DMS 273 treated with DMSO at 0.1 percent for 48 hours (cell line): ENCODE measurements around the gene COL8A2.
A peak's percentile ranks its signal among the peaks of the same experiment; 100 is the strongest.

ENCODE experiments used
- DNase-seq: peaks from one replicate; lab custom pipeline; 2025; lab: John Stamatoyannopoulos, UW

The COL8A2 gene

DNA sequence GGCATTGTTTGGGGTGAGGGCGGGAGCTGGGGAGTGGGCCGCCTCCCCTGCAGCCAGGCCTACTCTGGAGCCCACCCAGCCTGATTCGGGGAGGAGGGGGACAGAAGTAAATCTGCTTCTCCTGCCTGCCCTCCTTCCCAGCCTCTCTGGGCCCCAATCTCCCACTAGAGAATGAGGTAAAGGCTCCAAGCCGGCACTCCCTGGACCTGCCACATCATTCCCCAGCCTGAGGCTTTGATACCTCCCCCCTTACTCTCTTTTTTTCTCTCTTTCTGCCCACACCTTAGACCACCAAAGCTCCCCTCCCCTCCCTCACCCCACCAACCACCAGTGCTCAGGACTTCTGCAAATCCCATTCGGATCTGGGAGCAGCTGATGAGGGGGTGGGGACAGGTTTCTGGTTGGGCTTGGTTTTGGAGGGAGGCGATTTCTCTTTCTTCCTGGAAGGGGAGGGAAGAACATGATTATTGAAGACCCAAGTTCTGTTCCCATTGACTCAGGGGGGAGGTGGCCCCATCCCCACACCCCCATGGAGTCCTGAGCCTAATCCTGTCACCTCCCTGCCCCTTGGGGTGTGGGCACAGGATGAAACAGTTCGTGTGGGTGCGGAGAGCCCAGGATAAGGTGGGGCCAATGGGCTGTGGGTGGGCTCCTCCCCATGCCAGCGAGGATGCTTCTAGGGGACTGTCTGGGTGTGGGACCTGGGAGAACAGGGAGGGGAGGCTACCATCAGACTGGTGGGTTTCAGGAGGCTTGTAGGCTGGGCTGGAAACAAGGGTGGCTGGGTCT is 32.3 kb upstream of the COL8A2 start:
- DNase-seq = no peak

DNA sequence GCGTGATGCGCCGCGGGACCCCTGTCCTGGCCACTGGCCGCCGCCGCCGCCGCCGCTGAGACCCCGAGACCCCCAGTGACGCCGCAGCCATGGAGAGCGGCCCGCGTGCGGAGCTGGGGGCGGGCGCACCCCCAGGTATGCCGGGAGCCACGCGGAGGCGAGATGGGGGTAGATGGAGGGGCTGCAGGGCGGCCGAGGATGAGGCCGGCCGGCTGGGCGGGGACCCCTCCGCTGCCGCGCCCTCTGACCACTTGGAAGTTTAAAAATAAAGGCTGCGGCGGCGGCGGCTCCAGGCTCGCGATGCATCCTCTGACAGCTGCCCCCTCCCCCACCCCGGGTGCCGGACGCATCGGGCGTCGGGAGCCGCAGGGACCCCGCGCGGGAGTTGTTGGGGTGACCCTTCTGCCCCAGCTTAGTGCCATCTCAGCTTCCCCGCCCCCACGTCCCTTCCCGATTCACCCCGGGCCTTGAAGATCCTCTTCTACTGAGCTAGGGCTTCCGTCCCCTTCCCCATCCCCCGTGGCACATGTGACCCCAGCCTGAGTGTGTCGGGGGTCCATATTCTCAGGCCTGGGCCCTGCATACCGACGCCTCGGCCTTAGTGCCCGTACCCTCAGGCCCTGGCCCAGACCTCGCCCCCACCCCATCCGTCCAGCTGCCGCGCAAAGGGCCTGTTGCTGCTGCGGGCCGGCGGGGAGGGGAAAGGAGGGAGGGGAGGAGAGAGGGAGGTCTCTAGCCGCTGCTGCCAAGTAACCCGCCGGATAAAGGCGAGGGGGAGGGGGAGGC is 31.5 kb upstream of the COL8A2 start:
- DNase-seq = no peak

DNA sequence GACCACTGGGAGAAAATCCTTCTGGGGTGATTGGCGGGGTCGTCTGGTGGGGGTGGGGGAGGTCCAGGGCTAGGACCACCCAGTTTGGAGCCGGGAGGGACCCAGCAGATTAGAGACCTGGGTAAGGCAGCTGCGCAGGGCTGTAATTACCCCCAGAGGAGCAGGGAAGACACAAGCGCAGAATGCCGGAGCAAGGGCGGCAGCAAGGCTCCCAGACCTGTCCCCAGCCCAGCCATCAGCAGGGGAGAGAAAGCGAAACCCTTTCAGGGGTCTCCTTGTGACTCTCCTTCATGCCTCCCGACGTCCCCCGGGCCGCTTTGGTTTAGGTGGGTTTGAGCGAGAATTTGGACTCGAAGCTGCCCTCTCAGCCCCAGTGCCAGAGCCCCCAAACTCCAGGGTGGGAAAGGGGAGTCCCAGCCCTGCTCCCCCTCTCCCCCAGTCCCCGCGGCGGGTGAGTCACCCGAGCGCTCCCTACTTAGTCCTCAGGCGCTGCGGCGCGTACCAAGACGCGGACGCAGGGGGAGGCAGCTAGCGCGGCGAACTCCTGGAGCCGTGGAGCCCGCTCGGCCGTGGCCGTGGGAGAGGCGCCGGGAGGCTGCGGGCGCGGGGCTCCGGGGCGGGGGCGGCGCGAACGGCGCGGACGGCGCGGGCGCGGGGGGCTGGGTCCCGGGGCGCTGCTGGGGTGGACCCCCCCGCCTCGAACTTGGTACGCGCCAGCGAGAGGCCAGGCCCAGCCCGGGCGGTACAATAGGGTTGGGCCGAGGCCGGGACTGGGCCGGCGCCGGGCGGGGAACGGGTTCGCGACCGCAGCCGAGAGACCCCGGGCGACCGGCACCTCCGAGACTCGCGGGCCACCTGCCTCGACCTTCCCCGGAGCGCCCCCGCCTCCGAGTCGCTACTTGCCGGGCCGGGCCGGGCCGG is 30.6 kb upstream of the COL8A2 start, which contains the start of gene MAP7D1:
TSS of gene MAP7D1 (plus strand) at position 753 of the 921 bp plus-strand sequence. CDS start 258 bp downstream, outside the sequence.
- peak; percentile 42 for DNase-seq

DNA sequence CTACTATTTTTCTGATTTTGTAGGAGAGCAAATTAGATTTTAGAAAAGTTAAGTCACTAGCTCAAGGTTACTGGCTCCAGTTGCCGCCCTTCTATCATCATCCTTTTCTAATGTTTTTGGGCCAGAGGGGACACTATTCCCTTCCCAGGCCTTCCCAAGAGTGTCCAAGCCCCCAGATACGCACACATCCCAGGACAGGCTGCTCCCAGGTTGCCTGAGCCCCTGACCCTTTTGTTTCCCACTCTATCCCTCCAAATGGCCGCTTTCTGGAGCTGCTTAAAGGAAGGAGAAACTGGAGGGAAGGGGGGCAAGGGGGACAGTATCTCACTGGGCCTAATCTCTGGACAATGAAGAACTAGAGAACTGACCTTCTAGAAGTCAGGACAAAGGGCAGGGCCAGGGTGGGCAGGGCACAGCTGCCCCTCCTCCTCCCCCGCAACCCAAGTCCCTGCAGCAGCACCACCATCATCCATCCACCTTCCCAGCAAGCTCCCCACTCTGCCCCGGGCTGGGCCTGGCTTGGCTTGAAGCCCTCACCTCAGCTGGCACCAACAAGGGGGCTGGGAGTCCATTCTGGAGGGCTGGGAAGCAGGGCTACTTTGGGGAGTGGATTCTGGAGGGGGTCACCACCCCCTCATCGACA is 29.9 kb upstream of the COL8A2 start:
- DNase-seq = no peak

DNA sequence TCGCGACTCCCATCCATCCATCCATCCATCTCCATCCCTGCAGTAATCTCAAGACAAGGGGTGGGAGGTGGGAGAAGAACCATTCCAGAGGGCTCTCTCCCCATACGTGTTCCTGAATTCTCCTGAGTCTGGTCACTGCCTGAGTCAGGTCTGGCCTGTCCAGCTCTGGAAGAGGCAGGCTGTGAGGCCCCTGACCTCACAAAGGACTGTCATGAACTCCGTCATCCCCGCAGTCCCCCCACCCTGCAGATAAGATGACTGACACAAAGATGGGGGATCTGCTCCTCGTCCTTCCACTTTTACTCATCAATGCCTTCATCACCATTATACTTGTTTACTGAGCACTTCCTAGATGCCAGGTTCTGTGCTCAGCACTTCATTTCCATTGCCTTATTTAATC is 29.3 kb upstream of the COL8A2 start:
- DNase-seq = no peak

DNA sequence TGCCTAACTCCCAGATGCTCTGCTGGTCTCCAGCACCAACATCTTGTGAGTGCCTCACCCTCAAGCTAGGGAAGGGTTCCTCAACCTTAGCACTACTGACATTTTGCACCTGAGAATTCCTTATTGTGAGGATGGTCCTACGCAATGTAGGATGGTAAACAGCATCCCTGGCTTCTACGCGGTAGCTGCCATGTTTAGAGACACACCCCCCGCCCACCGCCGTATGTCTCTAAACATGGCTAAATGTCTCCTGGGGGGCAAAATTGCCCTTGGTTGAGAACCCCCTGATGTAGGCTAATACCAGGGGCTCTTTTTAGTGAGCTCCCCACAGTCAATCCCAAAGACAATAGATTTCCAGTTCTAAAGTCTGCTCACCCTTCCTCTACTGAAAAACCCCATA is 28.5 kb upstream of the COL8A2 start:
- DNase-seq = no peak

DNA sequence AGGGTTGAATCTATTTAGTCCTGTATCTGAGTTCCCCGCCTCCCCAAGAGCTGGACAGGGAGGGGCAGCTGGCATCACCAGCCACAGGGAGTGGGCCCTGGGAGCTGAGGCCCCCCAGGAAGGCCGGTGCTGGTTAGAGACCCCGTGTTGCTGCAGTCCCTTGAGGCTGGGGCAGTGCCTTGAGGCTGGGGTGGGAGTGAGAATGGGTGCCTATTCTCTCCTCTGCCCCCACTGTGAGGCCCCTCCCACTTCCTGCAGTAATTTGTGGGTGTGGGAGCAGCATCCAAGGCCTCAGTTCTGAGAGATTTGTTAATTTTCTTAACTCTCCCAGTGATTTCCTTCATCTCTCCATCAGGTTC is 26.8 kb upstream of the COL8A2 start:
- no peak for DNase-seq

DNA sequence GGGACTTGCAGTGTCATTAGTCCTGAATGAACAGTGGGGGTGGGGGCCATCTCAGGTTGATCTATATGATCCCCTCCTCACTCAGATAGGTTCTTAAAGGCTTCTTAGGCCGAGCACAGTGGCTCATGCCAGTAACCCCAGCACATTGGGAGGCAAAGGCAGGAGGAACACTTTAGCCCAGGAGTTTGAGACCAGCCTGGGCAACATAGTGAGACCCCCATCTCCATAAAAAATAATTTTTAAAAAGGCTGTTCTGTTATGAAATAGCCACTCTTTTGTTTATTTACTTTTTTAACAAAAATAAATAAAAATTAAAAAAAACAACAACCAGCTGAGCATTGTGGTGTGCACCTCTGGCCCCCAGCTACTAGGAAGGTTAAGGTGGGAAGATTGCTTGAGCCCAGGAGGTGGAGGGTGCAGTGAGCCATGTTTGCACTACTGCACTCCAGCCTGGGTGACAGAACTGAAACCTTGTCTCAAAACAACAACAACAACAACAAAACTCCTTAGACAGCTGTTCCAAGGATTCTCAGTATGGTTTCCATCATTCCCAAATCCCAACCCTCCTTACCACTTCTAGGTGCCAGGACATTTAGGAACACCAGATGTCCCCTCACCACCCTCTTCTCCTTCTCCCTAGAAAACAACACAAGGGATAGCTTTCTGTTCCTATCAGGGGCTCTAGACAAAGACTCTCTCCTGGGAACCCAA is 26.3 kb upstream of the COL8A2 start:
- DNase-seq = peak; percentile 33

DNA sequence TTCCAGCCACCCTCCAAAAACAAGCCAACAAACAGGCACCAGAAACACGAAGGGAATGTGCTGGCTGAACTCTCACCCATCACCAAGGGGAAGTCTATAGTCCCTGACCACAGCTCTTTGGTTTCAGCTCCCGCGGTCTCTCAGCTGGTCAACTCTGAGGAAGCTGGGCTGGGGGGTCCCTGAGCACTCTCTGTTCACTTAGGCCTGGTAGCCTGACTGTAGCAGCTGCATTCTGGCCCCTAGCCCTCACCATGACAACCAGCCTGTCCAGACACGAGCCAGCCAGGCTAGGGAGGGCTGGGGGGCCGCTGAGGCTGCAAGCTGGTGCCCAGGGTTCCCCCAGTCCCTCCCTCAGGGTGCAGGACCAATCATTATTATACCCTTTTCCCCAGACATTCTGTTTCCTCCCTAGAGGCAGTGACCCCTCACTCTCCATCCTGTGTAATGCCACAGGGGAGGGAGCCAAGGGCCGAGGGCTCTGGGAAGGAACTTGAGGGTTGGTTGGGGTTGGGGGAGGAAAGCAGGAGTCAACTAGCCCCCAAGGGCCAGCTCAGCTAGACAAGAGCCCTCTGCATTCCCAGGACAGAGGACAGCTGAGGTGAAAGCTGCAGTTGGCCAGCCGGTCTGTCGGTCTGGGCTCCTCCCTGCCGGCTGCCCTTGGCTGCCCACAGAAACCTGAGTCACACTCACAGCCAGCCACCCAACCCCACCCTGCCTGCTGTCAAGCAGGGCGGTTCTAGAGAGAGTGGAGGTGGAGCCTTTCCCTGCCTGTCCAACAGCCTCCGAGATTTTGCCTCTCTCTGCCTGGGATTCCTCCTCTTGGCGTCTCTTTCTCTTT is 25.5 kb upstream of the COL8A2 start:
- DNase-seq = peak; percentile 94

DNA sequence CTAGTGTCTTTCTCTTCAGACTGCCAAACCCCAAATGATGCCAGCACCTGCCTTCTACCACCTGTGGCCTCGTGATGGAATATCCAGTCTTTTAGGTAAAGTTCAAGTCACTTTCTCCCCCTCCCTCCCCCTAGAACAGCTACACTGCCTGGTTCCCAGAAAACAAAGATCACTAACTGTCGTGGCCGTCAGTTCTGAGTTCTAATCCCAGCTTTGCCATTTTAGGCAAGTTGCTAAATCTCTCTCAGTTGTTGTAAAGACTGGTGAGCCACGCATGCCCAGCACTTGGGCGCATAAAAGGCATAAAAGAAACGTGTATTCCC is 24.9 kb upstream of the COL8A2 start:
- no peak for DNase-seq

DNA sequence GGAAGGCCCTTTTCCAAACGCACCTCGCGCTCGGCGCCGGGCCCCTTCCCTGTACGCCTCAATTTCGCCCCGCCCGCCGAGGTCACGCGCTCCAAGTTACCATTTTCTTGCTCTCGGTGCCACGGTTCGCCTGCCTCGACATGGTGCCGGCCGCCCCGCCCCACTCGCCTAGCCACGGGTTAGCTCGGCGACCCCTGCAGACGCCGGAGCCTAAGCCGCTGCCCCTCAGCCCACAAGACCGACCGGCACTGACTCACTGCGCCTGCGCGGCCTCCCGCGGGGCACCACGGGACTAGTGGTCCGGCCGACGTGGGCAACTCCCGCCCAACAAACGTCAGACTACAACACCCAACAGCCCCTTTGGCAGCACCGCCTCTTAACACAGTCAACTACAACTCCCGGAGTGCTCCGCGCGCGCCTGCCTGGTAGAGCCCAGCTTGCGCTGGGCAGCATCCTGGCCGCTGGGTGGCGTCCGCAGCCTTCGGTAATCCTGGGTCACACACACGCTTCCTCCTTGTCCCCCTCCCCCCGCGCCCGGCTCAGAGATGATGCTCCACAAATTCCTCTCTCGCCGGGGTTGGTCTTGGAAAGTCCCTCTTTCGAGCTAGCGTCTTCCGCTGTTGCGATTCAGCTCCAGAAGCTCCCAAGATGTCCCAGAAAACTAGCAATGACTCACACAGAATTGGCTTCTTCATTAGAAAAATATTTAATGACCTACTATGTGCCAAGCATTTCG is 24.4 kb upstream of the COL8A2 start, which contains the start of gene TRAPPC3:
TSS of gene TRAPPC3 (minus strand) at position 250 of the 736 bp plus-strand sequence. CDS start at position 142, 108 bp downstream.
- DNase-seq = peak; percentile 99

DNA sequence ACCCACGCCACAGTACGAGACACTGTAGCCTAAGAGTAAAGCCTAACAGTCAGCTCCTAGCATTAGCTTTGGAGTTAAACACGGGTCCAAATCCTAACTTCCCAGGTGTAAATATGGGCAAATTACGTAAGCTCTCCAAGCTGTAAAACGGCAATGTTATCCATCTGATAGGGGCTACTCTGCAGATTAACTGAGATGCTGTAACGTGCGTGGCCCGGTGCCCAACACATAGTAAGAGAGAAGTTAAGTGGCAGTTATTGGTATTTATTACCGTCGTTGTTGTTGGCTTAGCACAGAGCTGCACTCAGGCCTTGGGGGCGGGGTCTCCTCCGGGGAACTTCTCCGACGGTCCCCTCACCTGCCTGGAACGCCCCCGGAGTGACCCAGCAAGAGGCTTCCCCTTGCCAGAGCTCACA is 23.8 kb upstream of the COL8A2 start:
- no peak for DNase-seq

DNA sequence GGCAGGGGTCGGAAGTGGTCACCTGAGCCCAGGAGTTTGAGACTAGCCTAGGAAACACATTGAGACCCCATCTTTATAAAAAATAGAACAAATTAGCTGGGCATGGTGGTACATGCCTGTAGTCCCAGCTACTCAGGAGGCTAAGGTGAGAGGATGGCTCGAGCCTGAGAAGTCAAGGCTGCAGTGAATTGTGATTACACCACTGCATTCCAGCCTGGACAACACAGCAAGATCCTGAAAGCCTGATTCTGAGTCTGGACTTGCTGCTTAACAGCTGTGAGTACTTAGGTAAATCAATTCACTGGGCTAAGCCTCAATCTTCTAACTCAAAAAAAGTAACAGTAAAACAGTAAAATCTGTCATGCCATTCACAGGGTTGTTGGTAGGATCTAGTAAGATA is 19.4 kb upstream of the COL8A2 start:
- no peak for DNase-seq

DNA sequence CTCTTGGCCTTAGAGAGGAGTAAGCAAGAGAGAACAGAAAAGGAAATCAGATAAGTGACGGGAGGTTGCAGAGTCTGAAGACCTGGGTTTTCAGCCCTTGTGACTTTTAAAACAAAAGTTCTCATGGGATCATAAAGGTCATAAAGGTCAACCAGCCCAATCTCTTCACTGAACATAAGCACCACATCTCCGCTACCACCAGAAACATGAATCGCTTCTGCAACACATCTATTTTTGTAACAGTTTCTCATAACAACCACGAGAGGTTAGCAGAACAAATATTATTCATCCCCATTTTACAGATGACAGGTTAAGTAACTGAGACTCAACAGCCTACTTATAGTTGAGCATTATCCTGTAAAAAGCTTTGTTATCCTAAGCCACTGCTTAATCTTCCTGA is 18.4 kb upstream of the COL8A2 start:
- no peak for DNase-seq

DNA sequence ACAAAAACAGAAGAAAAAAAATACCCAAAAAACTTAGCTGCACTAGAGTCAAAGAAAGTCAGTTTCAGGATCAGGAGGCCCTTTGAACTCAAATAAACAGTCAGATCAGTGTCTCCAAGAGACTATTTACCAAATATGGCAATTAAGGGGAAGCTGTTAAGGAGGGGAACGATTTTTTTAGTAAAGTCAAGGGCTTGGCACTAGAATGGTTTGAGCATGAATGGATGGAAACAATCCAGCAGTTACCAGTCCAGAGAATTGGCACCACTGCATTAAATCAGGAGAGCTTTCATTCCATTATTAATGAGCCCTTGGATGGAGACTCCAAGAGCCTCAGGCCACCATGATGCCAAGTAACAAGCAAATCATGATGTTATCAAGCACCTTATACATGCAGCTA is 17.1 kb upstream of the COL8A2 start:
- peak; percentile 14 for DNase-seq

DNA sequence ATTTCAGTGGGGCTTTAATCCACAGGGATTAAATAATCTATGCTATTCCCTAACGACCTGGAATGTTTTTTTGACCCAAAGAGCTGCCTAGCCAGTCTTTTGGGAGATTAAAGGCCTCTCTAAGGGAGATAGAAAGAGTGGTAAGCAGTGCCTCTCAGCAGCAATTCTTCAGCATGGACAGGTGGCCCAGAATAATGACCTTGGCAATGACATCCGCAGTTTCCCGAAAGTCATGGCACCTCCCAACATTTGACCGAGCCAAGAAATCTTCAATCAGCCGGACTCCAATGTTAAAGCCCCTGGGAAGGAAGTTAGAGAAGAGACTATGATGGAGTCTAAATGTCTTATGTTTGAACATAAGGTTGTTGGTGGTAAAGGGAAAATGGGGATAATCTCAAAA is 14.5 kb upstream of the COL8A2 start:
- DNase-seq = no peak

DNA sequence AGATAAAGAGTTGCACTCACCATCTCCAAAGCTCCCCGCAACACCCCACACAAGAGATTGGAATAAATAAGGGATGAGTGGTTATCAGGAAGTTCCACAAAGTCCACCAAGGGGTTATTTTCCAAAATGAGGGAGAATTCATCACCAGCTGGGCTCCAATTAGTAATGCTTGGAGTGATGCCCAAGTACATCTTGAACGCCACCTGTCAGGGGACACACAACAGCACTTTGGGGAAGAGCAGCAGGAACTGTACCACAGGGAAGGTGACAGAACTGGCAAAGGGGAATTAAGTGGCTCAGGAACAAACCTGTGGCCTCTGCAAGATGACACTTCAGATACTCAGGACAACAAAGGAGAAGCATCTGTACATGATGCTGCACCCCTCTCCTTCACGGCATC is 12.8 kb upstream of the COL8A2 start:
- DNase-seq = peak; percentile 58

DNA sequence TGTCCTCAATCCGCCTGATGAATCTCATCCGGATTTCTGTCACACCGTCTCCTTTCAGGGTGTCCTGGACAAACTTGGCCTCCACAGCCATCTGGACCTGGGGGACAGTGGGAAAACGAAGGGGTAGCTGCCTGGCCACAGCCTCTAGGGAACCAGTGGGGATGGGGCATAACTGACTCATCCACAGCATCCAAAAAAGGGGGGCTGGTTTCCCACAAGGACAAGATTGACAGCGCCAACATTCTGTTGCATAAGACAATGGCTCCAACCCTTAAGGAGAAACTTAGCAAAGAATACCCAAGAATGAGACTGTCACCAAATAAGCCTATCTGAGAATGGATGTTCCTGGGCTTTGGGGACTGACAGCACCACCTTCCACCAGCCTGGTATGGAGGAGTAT is 12.2 kb upstream of the COL8A2 start:
- no peak for DNase-seq

DNA sequence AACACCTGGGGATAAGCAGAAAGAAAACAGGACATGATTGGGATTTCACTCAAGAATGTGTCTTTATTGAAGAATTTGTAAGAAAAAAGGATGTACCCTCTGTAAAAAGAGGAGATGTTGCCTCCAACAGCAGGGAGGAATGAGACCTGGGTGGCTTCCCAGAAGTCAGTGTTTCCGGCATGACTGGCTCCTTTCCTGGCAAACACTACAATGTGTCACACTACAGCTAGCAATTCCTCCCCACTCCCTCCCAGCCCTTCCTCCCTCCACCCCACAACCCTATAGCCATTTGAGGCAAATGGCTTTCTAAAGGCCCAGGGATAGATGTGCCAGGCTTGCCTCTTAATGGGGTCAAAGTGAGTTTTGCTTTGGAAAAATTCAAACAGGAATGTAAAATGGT is 11.5 kb upstream of the COL8A2 start:
- no peak for DNase-seq

DNA sequence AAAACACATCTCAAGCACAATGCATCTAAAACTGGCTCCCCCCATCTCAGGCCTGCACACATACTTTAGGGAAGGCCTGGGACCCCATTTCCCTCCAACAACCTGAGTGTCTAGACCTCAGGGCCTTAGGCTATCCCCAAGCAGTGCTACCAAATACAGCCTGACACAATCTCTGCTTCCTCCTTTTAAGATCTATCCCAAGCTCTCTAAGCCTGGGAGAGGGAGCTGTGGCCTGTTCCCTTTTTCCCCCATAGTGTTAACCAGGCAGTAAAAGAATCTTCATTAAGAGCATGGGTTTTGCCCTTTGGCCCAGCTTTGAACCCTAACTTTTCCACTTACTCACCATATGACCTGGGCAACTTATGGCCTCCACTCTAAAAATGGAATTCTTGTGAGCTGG is 10.8 kb upstream of the COL8A2 start:
- DNase-seq = no peak
